Measurements from ENCODE around the gene SPEG. TPM values are rescaled to one million over a fixed set of nuclear protein-coding genes. Genes with fewer than 3 reads are reported as not detected.

SPEG gene
- polyA plus RNA-seq, 3 donors: not detected

GRCh38 chr2:219478916-219479315 is 44.3 kb downstream of the SPEG start:
- WGBS (ENCODE audit: insufficient coverage): 90% methylated on average over 7 of the region's 8 CpGs
- no peak for TF ChIP-seq CTCF (IDR thresholded peaks at IDR 0.05)
- H3K27me3 Mint-ChIP-seq (ENCODE audit: low read depth in 3 of 3): peaks cover 23 to 47% (median 40%) of the 10 kb centered on the region in 3 donors
- Histone ChIP-seq H3K79me2 (ENCODE audit: insufficient read depth, low read length) (no peaks in the 10 kb centered on the region), H4K20me1 (ENCODE audit: insufficient read depth, low read length) (no peaks in the 10 kb centered on the region), H3K4me3 (replicated peaks in 1 of 3; ENCODE audit: low read depth in 2 of 3, low read length in 3 of 3) (no peak overlapping the region), H2AFZ (ENCODE audit: insufficient read depth, low read depth, low read length, poor library complexity, severe bottlenecking) (no peak overlapping the region), H3K27ac (ENCODE audit: low read depth in 1 of 2, low read length in 2 of 2) (no peak overlapping the region), H3K4me1 (ENCODE audit: control insufficient read depth in 1 of 2, insufficient read depth in 2 of 2, low read length in 2 of 2) (no peaks in the 10 kb centered on the region), H3K4me2 (replicated peaks; ENCODE audit: extremely low read depth, low read length, poor library complexity, severe bottlenecking) (no peak overlapping the region), H3K27me3 (ENCODE audit: control insufficient read depth in 2 of 2, insufficient read depth in 2 of 2, low read length in 2 of 2) (peaks cover 3 to 24% of the 10 kb centered on the region in 2 donors), H3K36me3 (replicated peaks in 1 of 2; ENCODE audit: control insufficient read depth in 1 of 2, insufficient read depth in 2 of 2, low read length in 2 of 2) (no peaks in the 10 kb centered on the region), H3K9ac (ENCODE audit: insufficient read depth, low read length, poor library complexity, severe bottlenecking) (no peak overlapping the region), H3K9me3 (replicated peaks in 1 of 2; ENCODE audit: control insufficient read depth in 1 of 2, insufficient read depth in 1 of 2, low read length in 2 of 2) (no peaks in the 10 kb centered on the region)
- no peaks in the 10 kb centered on the region for H3K36me3 Mint-ChIP-seq
- intact Hi-C loops (cut with micrococcal nuclease): loop anchor here in 1 of 2 donors (5.0 kb wide), 1 partner anchor 53 kb away; no protein-coding TSS in a partner anchor
- DNase-seq: no peak
- H3K9me3 Mint-ChIP-seq: peaks cover 0 to 2% (median 0%) of the 10 kb centered on the region in 7 donors
- no peak overlapping the region for H3K27ac Mint-ChIP-seq
- peaks cover 3% of the 10 kb centered on the region for H3K4me1 Mint-ChIP-seq
- no peak overlapping the region for H3K4me3 Mint-ChIP-seq

- H3K79me2 ChIP-seq (ENCODE audit: insufficient read depth, low read length): no peaks in the 10 kb centered on the region
- Mint-ChIP-seq H3K4me3 (no peak overlapping the region), H3K9me3 (peaks cover 0 to 6% (median 1%) of the 10 kb centered on the region in 7 donors), H3K27me3 (ENCODE audit: low read depth in 3 of 3) (peaks cover 29 to 55% (median 47%) of the 10 kb centered on the region in 3 donors), H3K36me3 (no peaks in the 10 kb centered on the region), H3K27ac (peak overlapping the region in 1 of 7 donors; percentile 26), H3K4me1 (peaks cover 4% of the 10 kb centered on the region)
- no peak overlapping the region for H3K27ac ChIP-seq (ENCODE audit: low read depth in 1 of 2, low read length in 2 of 2)
- H4K20me1 ChIP-seq (ENCODE audit: insufficient read depth, low read length): no peaks in the 10 kb centered on the region
- no peak overlapping the region for H2AFZ ChIP-seq (ENCODE audit: insufficient read depth, low read depth, low read length, poor library complexity, severe bottlenecking)
- no peak overlapping the region for H3K4me2 ChIP-seq (replicated peaks; ENCODE audit: extremely low read depth, low read length, poor library complexity, severe bottlenecking)
- no peak overlapping the region for H3K4me3 ChIP-seq (replicated peaks in 1 of 3; ENCODE audit: low read depth in 2 of 3, low read length in 3 of 3)
- no peaks in the 10 kb centered on the region for H3K36me3 ChIP-seq (replicated peaks in 1 of 2; ENCODE audit: control insufficient read depth in 1 of 2, insufficient read depth in 2 of 2, low read length in 2 of 2)
- WGBS (ENCODE audit: insufficient coverage): 92% methylated on average over 8 of the region's 8 CpGs
- TF ChIP-seq CTCF (IDR thresholded peaks at IDR 0.05): no peak
- no peaks in the 10 kb centered on the region for H3K4me1 ChIP-seq (ENCODE audit: control insufficient read depth in 1 of 2, insufficient read depth in 2 of 2, low read length in 2 of 2)
- no peak overlapping the region for H3K9ac ChIP-seq (ENCODE audit: insufficient read depth, low read length, poor library complexity, severe bottlenecking)
- intact Hi-C loops (cut with micrococcal nuclease): no loop called here
- no peak for DNase-seq
- peaks cover 5 to 32% of the 10 kb centered on the region in 2 donors for H3K27me3 ChIP-seq (ENCODE audit: control insufficient read depth in 2 of 2, insufficient read depth in 2 of 2, low read length in 2 of 2)
- no peaks in the 10 kb centered on the region for H3K9me3 ChIP-seq (replicated peaks in 1 of 2; ENCODE audit: control insufficient read depth in 1 of 2, insufficient read depth in 1 of 2, low read length in 2 of 2)
Measured at GRCh38 chr2:219480004-219480403, 45.4 kb downstream of the SPEG start.
